ENCODE data around the gene IL27RA.

- TF ChIP-seq CTCF (conservative IDR thresholded peaks at IDR 0.05; ENCODE audit: low read depth, low read length) (no peak), POLR2A (IDR thresholded peaks at IDR 0.05; ENCODE audit: low read depth, low read length) (no peak), MAFK (IDR thresholded peaks at IDR 0.05; ENCODE audit: low read depth, low read length) (no peak), RFX5 (IDR thresholded peaks at IDR 0.05; ENCODE audit: low read depth, low read length) (no peak), RAD21 (IDR thresholded peaks at IDR 0.05; ENCODE audit: low read length) (no peak), CEBPB (IDR thresholded peaks at IDR 0.05; ENCODE audit: low read depth, low read length) (no peak)
These were observed 7.6 kb downstream of the IL27RA start for GRCh38 chr19:14039181-14039580.

All from IMR-90 (cell line).